ENCODE measurements around the gene ANP32B.

DNA sequence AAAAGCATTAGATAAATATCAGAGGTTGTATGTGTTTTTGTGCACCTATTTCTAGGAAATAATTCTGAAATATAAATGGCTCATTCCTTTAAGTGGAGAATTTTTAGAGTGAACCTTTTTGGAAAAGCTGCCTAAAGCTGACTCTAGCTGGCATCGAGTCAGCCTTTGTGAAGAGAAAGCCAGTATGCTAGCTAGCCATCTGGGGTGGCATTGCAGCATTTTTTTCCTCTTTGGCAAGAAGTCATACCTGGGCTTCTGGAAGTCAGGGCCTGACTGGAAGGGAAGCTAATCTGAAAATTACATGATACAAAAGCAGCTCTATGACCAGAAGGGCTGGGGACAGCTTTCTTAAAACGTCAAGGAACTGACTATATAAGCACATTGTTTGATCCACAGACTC lies 19.7 kb downstream of the ANP32B start:
- TF ChIP-seq, protein P1, sequence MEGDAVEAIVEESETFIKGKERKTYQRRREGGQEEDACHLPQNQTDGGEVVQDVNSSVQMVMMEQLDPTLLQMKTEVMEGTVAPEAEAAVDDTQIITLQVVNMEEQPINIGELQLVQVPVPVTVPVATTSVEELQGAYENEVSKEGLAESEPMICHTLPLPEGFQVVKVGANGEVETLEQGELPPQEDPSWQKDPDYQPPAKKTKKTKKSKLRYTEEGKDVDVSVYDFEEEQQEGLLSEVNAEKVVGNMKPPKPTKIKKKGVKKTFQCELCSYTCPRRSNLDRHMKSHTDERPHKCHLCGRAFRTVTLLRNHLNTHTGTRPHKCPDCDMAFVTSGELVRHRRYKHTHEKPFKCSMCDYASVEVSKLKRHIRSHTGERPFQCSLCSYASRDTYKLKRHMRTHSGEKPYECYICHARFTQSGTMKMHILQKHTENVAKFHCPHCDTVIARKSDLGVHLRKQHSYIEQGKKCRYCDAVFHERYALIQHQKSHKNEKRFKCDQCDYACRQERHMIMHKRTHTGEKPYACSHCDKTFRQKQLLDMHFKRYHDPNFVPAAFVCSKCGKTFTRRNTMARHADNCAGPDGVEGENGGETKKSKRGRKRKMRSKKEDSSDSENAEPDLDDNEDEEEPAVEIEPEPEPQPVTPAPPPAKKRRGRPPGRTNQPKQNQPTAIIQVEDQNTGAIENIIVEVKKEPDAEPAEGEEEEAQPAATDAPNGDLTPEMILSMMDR (IDR thresholded peaks at IDR 0.05) = no peak
- TF ChIP-seq POLR2A (IDR thresholded peaks at IDR 0.05) = no peak

All from adrenal gland (tissue), 5 donors.